Measurements from ENCODE around the gene SUCLG1. TPM values are rescaled to one million over a fixed set of nuclear protein-coding genes. Genes with fewer than 3 reads are reported as not detected.

Gene SUCLG1
- total RNA-seq, 1 donor from 2014 or later, result 23.2 TPM

- Histone ChIP-seq H3K27ac (no peak overlapping the region), H3K4me1 (no peaks in the 10 kb centered on the region), H3K36me3 (no peaks in the 10 kb centered on the region), H3K4me3 (no peak overlapping the region), H3K9me3 (no peaks in the 10 kb centered on the region), H3K27me3 (no peaks in the 10 kb centered on the region)
- intact Hi-C loops (cut with DNase I), result no loop called here
- DNase-seq (ENCODE audit: low spot score in 2 of 2), result no peak
- TF ChIP-seq CTCF (IDR thresholded peaks at IDR 0.05), result no peak
Measured at GRCh38 chr2:84386336-84387040, 72.6 kb downstream of the SUCLG1 start.

- no peak for TF ChIP-seq CTCF (IDR thresholded peaks at IDR 0.05)
- no peak overlapping the region for H3K27ac ChIP-seq
- H3K4me1 ChIP-seq, result no peaks in the 10 kb centered on the region
- H3K27me3 ChIP-seq, result no peaks in the 10 kb centered on the region
- H3K36me3 ChIP-seq, result no peaks in the 10 kb centered on the region
- intact Hi-C loops (cut with DNase I), result no loop called here
- H3K4me3 ChIP-seq, result no peak overlapping the region
- no peak for DNase-seq (ENCODE audit: low spot score in 2 of 2)
- H3K9me3 ChIP-seq, result no peaks in the 10 kb centered on the region
Measured at GRCh38 chr2:84383271-84383670, 75.8 kb downstream of the SUCLG1 start.

- no peaks in the 10 kb centered on the region for H3K4me1 ChIP-seq
- no peaks in the 10 kb centered on the region for H3K27me3 ChIP-seq
- H3K36me3 ChIP-seq, result no peaks in the 10 kb centered on the region
- intact Hi-C loops (cut with DNase I), result no loop called here
- no peak overlapping the region for H3K27ac ChIP-seq
- no peak overlapping the region for H3K4me3 ChIP-seq
- no peak for DNase-seq (ENCODE audit: low spot score in 2 of 2)
- no peaks in the 10 kb centered on the region for H3K9me3 ChIP-seq
- TF ChIP-seq CTCF (IDR thresholded peaks at IDR 0.05), result no peak
Measured at GRCh38 chr2:84380875-84381274, 78.2 kb downstream of the SUCLG1 start.

- H3K36me3 ChIP-seq, result no peaks in the 10 kb centered on the region
- no peaks in the 10 kb centered on the region for H3K27me3 ChIP-seq
- no peak for DNase-seq (ENCODE audit: low spot score in 2 of 2)
- no peak overlapping the region for H3K4me3 ChIP-seq
- intact Hi-C loops (cut with DNase I), result no loop called here
- H3K4me1 ChIP-seq, result no peaks in the 10 kb centered on the region
- H3K9me3 ChIP-seq, result no peaks in the 10 kb centered on the region
- H3K27ac ChIP-seq, result no peak overlapping the region
- no peak for TF ChIP-seq CTCF (IDR thresholded peaks at IDR 0.05)
Measured at GRCh38 chr2:84378960-84379359, 80.1 kb downstream of the SUCLG1 start.

- no peaks in the 10 kb centered on the region for H3K36me3 ChIP-seq
- intact Hi-C loops (cut with DNase I), result no loop called here
- no peaks in the 10 kb centered on the region for H3K27me3 ChIP-seq
- no peak overlapping the region for H3K27ac ChIP-seq
- no peak for DNase-seq (ENCODE audit: low spot score in 2 of 2)
- H3K4me1 ChIP-seq, result no peaks in the 10 kb centered on the region
- H3K9me3 ChIP-seq, result no peaks in the 10 kb centered on the region
- no peak overlapping the region for H3K4me3 ChIP-seq
- no peak for TF ChIP-seq CTCF (IDR thresholded peaks at IDR 0.05)
Measured at GRCh38 chr2:84375020-84375419, 84.1 kb downstream of the SUCLG1 start.

- Histone ChIP-seq H3K4me1 (no peaks in the 10 kb centered on the region), H3K9me3 (no peaks in the 10 kb centered on the region), H3K27ac (no peak overlapping the region), H3K27me3 (no peaks in the 10 kb centered on the region), H3K36me3 (no peaks in the 10 kb centered on the region), H3K4me3 (no peak overlapping the region)
- no peak for TF ChIP-seq CTCF (IDR thresholded peaks at IDR 0.05)
- intact Hi-C loops (cut with DNase I), result no loop called here
- DNase-seq (ENCODE audit: low spot score in 2 of 2), result no peak
Measured at GRCh38 chr2:84373866-84374265, 85.2 kb downstream of the SUCLG1 start.

Data from ascending aorta (tissue), 2 donors.